ENCODE results near the gene CEPT1.

- peak; percentile 85 for TF ChIP-seq POLR2AphosphoS5 (IDR thresholded peaks at IDR 0.05; ENCODE audit: low read depth, low read length)
- peak; percentile 93 for TF ChIP-seq POLR2A (IDR thresholded peaks at IDR 0.05; ENCODE audit: low read depth, low read length)
- TF ChIP-seq TAF1 (IDR thresholded peaks at IDR 0.05; ENCODE audit: borderline replicate concordance, low read depth, low read length) = peak; percentile 73
These were observed at the start of gene CEPT1, which contains the start of gene DRAM2 for GRCh38 chr1:111139956-111140679.

All from GM12892 (cell line).